ENCODE results near the gene ADGRF3.

- TF ChIP-seq ZNF629 (CRISPR knock-in tag; conservative IDR thresholded peaks at IDR 0.05) = no peak
- TF ChIP-seq BRCA1 (CRISPR knock-in tag; IDR thresholded peaks at IDR 0.05) = no peak
- TF ChIP-seq FOXK1 (CRISPR knock-in tag; IDR thresholded peaks at IDR 0.05; ENCODE audit: borderline replicate concordance, low read depth) = no peak
- TF ChIP-seq SRF (IDR thresholded peaks at IDR 0.05; ENCODE audit: low read depth, low read length) = no peak
- no peak for TF ChIP-seq CTCF (CRISPR knock-in tag; IDR thresholded peaks at IDR 0.05)
- TF ChIP-seq POLR2AphosphoS5 (IDR thresholded peaks at IDR 0.05; ENCODE audit: low read depth, low read length) = no peak
- no peak for TF ChIP-seq SP4 (CRISPR knock-in tag; IDR thresholded peaks at IDR 0.05)
- TF ChIP-seq ZBTB33 (CRISPR knock-in tag; IDR thresholded peaks at IDR 0.05) = no peak
- no peak for TF ChIP-seq KLF9 (CRISPR knock-in tag; IDR thresholded peaks at IDR 0.05; ENCODE audit: low read depth)
- no peak for TF ChIP-seq EP300 (IDR thresholded peaks at IDR 0.05; ENCODE audit: low read depth in 2 of 2, low read length in 2 of 2)
- no peak for TF ChIP-seq EP300 (CRISPR knock-in tag; IDR thresholded peaks at IDR 0.05; ENCODE audit: borderline replicate concordance)
- no peak for TF ChIP-seq TFAP4 (IDR thresholded peaks at IDR 0.05; ENCODE audit: borderline replicate concordance, low read depth)
- TF ChIP-seq ATF4 (CRISPR knock-in tag; IDR thresholded peaks at IDR 0.05) = no peak
- no peak for TF ChIP-seq KLF13 (CRISPR knock-in tag; IDR thresholded peaks at IDR 0.05)
- TF ChIP-seq, protein P1, sequence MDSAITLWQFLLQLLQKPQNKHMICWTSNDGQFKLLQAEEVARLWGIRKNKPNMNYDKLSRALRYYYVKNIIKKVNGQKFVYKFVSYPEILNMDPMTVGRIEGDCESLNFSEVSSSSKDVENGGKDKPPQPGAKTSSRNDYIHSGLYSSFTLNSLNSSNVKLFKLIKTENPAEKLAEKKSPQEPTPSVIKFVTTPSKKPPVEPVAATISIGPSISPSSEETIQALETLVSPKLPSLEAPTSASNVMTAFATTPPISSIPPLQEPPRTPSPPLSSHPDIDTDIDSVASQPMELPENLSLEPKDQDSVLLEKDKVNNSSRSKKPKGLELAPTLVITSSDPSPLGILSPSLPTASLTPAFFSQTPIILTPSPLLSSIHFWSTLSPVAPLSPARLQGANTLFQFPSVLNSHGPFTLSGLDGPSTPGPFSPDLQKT (CRISPR knock-in tag; IDR thresholded peaks at IDR 0.05; ENCODE audit: borderline replicate concordance) = no peak
Measured at GRCh38 chr2:26337298-26337697, 9.3 kb downstream of the ADGRF3 start.
